GM21515 (cell line): Measurements from ENCODE around the gene CFAP90.

ENCODE experiments used
- ATAC-seq: cut with Tn5 transposase; IDR thresholded peaks from one replicate; pipeline ENCODE4 v1.9.1; 2021; ENCODE audit not compliant: unreplicated experiment

The CFAP90 gene

DNA sequence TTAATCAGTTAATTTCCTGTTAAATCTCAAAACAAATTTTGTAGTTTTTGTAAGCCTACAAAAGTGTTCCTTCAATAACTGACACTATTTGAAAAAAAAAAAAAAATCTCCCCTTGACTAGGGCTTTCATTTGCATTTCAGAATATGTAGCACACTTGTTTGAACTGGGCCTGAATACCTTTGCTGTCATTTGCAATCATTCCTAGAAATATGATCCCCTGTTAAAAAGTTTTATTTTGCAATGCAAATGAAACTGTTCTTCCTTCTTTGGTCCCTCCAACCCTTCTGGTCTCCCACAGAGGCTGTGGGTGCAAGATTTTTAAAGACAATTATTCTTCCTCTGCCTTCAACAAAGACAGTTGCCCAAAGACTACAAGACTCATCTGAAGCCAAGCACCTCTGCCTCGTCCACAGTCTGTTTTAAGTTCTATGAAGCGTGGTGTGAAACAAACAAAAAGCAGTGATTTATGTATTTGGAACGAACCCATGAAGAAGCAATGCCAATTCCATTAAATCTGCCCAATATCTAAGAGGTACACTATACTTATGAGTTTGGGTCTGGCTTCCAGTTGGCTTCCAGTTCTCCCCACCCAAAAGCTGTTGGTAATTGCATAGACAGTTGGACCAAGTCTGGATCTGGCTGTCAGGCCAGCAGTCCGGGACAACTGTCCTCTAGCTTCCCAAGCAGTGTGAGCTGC, 66.1 kb downstream of the CFAP90 start:
- no peak for ATAC-seq

GRCh38 chr5:7781899-7782298, 69.0 kb downstream of the CFAP90 start:
- ATAC-seq: no peak
